Activated T-helper 1 cell treated with anti-CD3 and anti-CD28 coated beads, Interleukin-12 subunit alpha, Interleukin-12 subunit beta, Interleukin-2, Interleukin-4 antibody, amounts not matched to agents 30 ng/mL and 10 ng/mL and 1 ng/mL, durations not matched to agents 14 hours and 24 hours and 36 hours (primary cell): ENCODE results near the gene CD4. TPM values are rescaled to one million over a fixed set of nuclear protein-coding genes. Genes with fewer than 3 reads are reported as not detected.
"Not testable (repeated sequence)": the region's sequence is repeated elsewhere in the genome, so short reads cannot be mapped to it uniquely, and the experiment has no call there.

Experiments
- DNase-seq: peaks from one replicate; pipeline ENCODE4 v3.0.0; 2021; ENCODE audit warnings: low spot score
- H3K27ac Mint-ChIP-seq: one replicate; pipeline ENCODE4 v1.8.0; 2021; ENCODE audit warnings: mild to moderate bottlenecking, mixed read lengths
- H3K27me3 Mint-ChIP-seq: one replicate; pipeline ENCODE4 v1.8.0; 2022; ENCODE audit warnings: mild to moderate bottlenecking, moderate library complexity, mixed read lengths; ENCODE audit not compliant: insufficient read depth
- H3K36me3 Mint-ChIP-seq: one replicate; pipeline ENCODE4 v1.8.0; 2021; ENCODE audit warnings: low read depth, mixed read lengths
- H3K4me1 Mint-ChIP-seq: one replicate; pipeline ENCODE4 v1.8.0; 2021; ENCODE audit warnings: low read depth, mixed read lengths
- H3K4me3 Mint-ChIP-seq: one replicate; pipeline ENCODE4 v1.8.0; 2021; ENCODE audit warnings: mild to moderate bottlenecking, moderate library complexity, mixed read lengths
- H3K9me3 Mint-ChIP-seq: one replicate; pipeline ENCODE4 v1.8.0; 2021; ENCODE audit warnings: mixed read lengths
- intact Hi-C: fragments of 100-400 bp; cut with micrococcal nuclease; formaldehyde crosslinking; loops from one replicate; pipeline ENCODE4 v1.15.1; 2024
- total RNA-seq: library from RNA; stranded (reverse); gene quantifications from 2 replicates; pipeline ENCODE4 v1.2.3, GENCODE V29; 2022

Gene CD4
- total RNA-seq, 1 donor from 2014 or later: 311 TPM

DNA sequence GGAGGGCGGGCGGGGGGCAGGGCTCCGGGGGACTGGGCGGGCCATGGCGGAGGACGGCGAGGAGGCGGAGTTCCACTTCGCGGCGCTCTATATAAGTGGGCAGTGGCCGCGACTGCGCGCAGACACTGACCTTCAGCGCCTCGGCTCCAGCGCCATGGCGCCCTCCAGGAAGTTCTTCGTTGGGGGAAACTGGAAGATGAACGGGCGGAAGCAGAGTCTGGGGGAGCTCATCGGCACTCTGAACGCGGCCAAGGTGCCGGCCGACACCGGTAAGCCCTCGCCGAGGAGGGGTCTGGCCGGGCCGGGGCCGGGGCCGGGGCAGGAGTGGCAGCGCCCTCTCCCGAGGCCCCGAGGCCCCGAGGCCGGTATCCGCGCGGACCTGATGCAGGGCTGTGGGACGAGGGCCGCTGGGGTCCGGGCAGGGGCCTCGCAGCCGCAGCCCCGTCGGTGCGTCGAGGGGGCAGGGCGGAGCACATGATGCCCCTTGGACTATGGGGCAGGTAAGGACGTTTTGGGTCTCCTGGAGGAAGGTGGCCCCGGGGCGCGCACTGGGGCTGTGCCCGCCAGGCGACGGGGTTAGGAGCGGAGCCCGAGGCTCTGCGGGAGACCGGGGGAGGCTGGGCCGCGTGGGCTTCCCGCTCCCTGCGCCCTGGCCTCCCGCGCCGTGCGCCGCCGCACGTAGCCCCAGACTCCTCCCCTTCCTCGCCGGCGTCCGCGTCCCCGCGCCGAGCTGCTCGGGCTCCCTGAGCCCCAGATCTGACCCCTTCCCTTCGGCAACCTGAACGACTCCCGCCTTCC lies 78.3 kb downstream of the CD4 start, which contains the start of gene TPI1:
TSS of gene TPI1 (plus strand) at position 119 of the 798 bp plus-strand sequence. CDS start at position 155, 36 bp downstream.
- no peaks in the 10 kb centered on the region for H3K9me3 Mint-ChIP-seq
- peak within 1 kb of the TSS; percentile 96 for H3K4me3 Mint-ChIP-seq

GRCh38 chr12:6868211-6869048 lies 79.1 kb downstream of the CD4 start:
- Mint-ChIP-seq H3K4me1 (peaks cover 57% of the 10 kb centered on the region), H3K9me3 (no peaks in the 10 kb centered on the region), H3K4me3 (peak overlapping the region; percentile 96), H3K27ac (peak overlapping the region; percentile 90), H3K36me3 (peaks cover 62% of the 10 kb centered on the region), H3K27me3 (no peaks in the 10 kb centered on the region)
- no peak for DNase-seq
- intact Hi-C loops: loop anchor here (1.0 to 5.0 kb wide), 4 partner anchors 70 to 261 kb away; partner anchors contain the start of genes CHD4 and ING4

More for the DNA sequence above, 78.3 kb downstream of the CD4 start, which contains the start of gene TPI1:
- Mint-ChIP-seq H3K27me3 (no peaks in the 10 kb centered on the region), H3K4me1 (peaks cover 53% of the 10 kb centered on the region), H3K36me3 (peaks cover 65% of the 10 kb centered on the region), H3K27ac (peak within 1 kb of the TSS; percentile 99)
- DNase-seq: peak; percentile 75
- intact Hi-C loops: loop anchor here (1.0 to 5.0 kb wide), 6 partner anchors 15 to 260 kb away; partner anchors contain the start of genes CHD4, ING4, LPCAT3 and MLF2

DNA sequence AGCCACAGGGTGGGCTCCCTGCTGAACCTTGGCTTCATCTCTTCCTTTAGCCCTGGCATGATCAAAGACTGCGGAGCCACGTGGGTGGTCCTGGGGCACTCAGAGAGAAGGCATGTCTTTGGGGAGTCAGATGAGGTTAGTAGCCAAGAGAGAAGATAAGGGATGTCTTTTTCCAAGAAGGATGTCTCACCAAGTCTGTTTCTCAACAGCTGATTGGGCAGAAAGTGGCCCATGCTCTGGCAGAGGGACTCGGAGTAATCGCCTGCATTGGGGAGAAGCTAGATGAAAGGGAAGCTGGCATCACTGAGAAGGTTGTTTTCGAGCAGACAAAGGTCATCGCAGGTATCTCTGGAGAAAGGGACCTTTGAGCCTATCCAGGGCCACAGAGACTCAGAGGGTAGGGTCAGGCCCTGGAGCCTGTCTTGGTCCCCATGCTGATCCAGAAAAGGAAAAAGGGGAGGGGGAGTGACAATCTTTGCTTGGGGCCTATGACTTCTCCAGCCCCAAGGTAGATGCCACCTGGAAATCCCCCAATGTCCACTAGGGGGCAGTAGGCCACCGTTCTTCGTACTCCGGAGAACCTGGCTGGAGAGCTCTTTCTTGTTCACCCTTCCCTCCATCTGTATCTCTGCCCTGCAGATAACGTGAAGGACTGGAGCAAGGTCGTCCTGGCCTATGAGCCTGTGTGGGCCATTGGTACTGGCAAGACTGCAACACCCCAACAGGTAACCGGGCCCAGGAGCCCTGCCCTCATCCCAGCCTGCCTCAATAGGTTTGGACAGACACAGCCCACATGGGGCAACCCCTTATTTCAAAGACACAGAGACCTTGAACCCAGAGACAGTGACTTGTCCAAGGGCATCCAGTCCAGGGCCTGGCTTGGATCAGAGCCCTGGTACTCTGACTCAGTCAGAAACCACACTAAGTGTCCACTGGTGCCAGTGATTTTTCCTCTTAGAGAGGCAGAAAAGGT lies 80.0 kb downstream of the CD4 start:
- peak overlapping the region; percentile 90 for H3K27ac Mint-ChIP-seq
- intact Hi-C loops: loop anchor here (1.0 to 5.0 kb wide), 6 partner anchors 69 to 377 kb away; partner anchors contain the start of genes C1RL, CHD4, ING4 and MRPL51
- peak; percentile 78 for DNase-seq
- peaks cover 62% of the 10 kb centered on the region for H3K4me1 Mint-ChIP-seq
- H3K4me3 Mint-ChIP-seq: peak overlapping the region; percentile 96
- H3K27me3 Mint-ChIP-seq: no peaks in the 10 kb centered on the region
- H3K9me3 Mint-ChIP-seq: no peaks in the 10 kb centered on the region
- H3K36me3 Mint-ChIP-seq: peaks cover 61% of the 10 kb centered on the region

GRCh38 chr12:6870304-6870703 lies 81.0 kb downstream of the CD4 start:
- H3K9me3 Mint-ChIP-seq: not testable (repeated sequence)

More at GRCh38 chr12:6870304-6870703, 81.0 kb downstream of the CD4 start:
- peaks cover 57% of the 10 kb centered on the region for H3K36me3 Mint-ChIP-seq
- not testable (repeated sequence) for DNase-seq, H3K27me3 Mint-ChIP-seq
- peaks cover 66% of the 10 kb centered on the region for H3K4me1 Mint-ChIP-seq
- peak overlapping the region; percentile 86 for H3K27ac Mint-ChIP-seq
- peak overlapping the region; percentile 96 for H3K4me3 Mint-ChIP-seq
- intact Hi-C loops: loop anchor here (5.0 kb wide), 2 partner anchors 237 to 378 kb away; partner anchors contain the start of genes C1RL, MRPL51 and NCAPD2

Other genes with a start within 250 kb of the CD4 start
- 19.5 and 19.9 TPM in 2 replicates for gene IFFO1, start 233.5 kb upstream of the CD4 start, total RNA-seq
- gene NOP2, start 221.2 kb upstream of the CD4 start, total RNA-seq: 194 and 196 TPM in 2 replicates
- gene CHD4, start 182.1 kb upstream of the CD4 start, total RNA-seq: 348 and 368 TPM in 2 replicates
- 2.8 and 3.1 TPM in 2 replicates for gene LPAR5, start 153.6 kb upstream of the CD4 start, total RNA-seq
- gene ACRBP, start 142.1 kb upstream of the CD4 start, total RNA-seq: 0.83 and 1.0 TPM in 2 replicates
- 14.6 and 15.0 TPM in 2 replicates for gene ING4, start 126.4 kb upstream of the CD4 start, total RNA-seq
- gene ZNF384, start 100.2 kb upstream of the CD4 start, total RNA-seq: 79.6 and 89.8 TPM in 2 replicates
- gene PIANP, start 88.7 kb upstream of the CD4 start, total RNA-seq: 0.07 and 0.08 TPM in 2 replicates
- gene COPS7A, start 65.5 kb upstream of the CD4 start, total RNA-seq: 34.6 and 36.2 TPM in 2 replicates
- gene MLF2, start 36.4 kb upstream of the CD4 start, total RNA-seq: 159 and 161 TPM in 2 replicates
- gene PTMS, start 23.2 kb upstream of the CD4 start, total RNA-seq: 247 and 262 TPM in 2 replicates
- 268 and 275 TPM in 2 replicates for gene LAG3, start 17.0 kb upstream of the CD4 start, total RNA-seq
- 0.29 and 0.32 TPM in 2 replicates for gene GPR162, start 32.3 kb downstream of the CD4 start, total RNA-seq
- 3.5 and 4.0 TPM in 2 replicates for gene P3H3, start 38.9 kb downstream of the CD4 start, total RNA-seq
- gene GNB3, start 51.4 kb downstream of the CD4 start, total RNA-seq: 1.6 and 1.7 TPM in 2 replicates
- 27.2 and 32.5 TPM in 2 replicates for gene CDCA3, start 61.8 kb downstream of the CD4 start, total RNA-seq
- gene USP5, start 62.6 kb downstream of the CD4 start, total RNA-seq: 116 and 127 TPM in 2 replicates
- 1,427 and 1,438 TPM in 2 replicates for gene TPI1, start 78.0 kb downstream of the CD4 start, total RNA-seq
- gene SPSB2, start 83.8 kb downstream of the CD4 start, total RNA-seq: 3.4 and 4.7 TPM in 2 replicates
- gene LRRC23, start 115.3 kb downstream of the CD4 start, total RNA-seq: 5.3 and 5.6 TPM in 2 replicates
- gene ENO2, start 125.1 kb downstream of the CD4 start, total RNA-seq: 147 and 156 TPM in 2 replicates
- gene ATN1, start 138.4 kb downstream of the CD4 start, total RNA-seq: 70.8 and 71.2 TPM in 2 replicates
- gene RNU7-1, start 154.3 kb downstream of the CD4 start, total RNA-seq: not detected in 2 replicates
- gene C12orf57, start 154.5 kb downstream of the CD4 start, total RNA-seq: 190 and 197 TPM in 2 replicates
- gene PTPN6, start 161.8 kb downstream of the CD4 start, total RNA-seq: 332 and 341 TPM in 2 replicates
- gene PHB2, start 181.1 kb downstream of the CD4 start, total RNA-seq: 456 and 469 TPM in 2 replicates
- 132 and 134 TPM in 2 replicates for gene EMG1, start 181.4 kb downstream of the CD4 start, total RNA-seq
- 27.9 and 30.0 TPM in 2 replicates for gene LPCAT3, start 228.9 kb downstream of the CD4 start, total RNA-seq